Measurements from ENCODE around the gene SNX22.
"Not testable (repeated sequence)": the region's sequence is repeated elsewhere in the genome, so short reads cannot be mapped to it uniquely, and the experiment has no call there.

Gene SNX22

GRCh38 chr15:64151727-64152506 is at the start of gene SNX22:
SNX22 (plus strand) TSS chr15:64151731; CDS start chr15:64151776, 45 bp downstream.
- FAIRE-seq (no peak), DNase-seq (ENCODE audit: insufficient read length, low spot score) (no peak)
- TF ChIP-seq CTCF (IDR thresholded peaks at IDR 0.05; ENCODE audit: insufficient read depth, missing control alignments), result no peak

GRCh38 chr15:64102497-64102896 is 49.0 kb upstream of the SNX22 start:
- FAIRE-seq, result no peak
- DNase-seq (ENCODE audit: insufficient read length, low spot score), result no peak
- TF ChIP-seq CTCF (IDR thresholded peaks at IDR 0.05; ENCODE audit: insufficient read depth, missing control alignments), result no peak

- TF ChIP-seq CTCF (IDR thresholded peaks at IDR 0.05; ENCODE audit: insufficient read depth, missing control alignments), result no peak
- DNase-seq (ENCODE audit: insufficient read length, low spot score) (no peak), FAIRE-seq (no peak)
Measured at GRCh38 chr15:64105113-64105704, 46.3 kb upstream of the SNX22 start.

- DNase-seq (ENCODE audit: insufficient read length, low spot score), result no peak
- no peak for TF ChIP-seq CTCF (IDR thresholded peaks at IDR 0.05; ENCODE audit: insufficient read depth, missing control alignments)
- FAIRE-seq, result no peak
Measured at GRCh38 chr15:64107337-64107736, 44.2 kb upstream of the SNX22 start.

GRCh38 chr15:64110108-64110701 is 41.3 kb upstream of the SNX22 start:
- FAIRE-seq; DNase-seq (ENCODE audit: insufficient read length, low spot score): not testable (repeated sequence)

GRCh38 chr15:64110950-64111678 is 40.4 kb upstream of the SNX22 start:
- FAIRE-seq, result no peak
- no peak for TF ChIP-seq CTCF (IDR thresholded peaks at IDR 0.05; ENCODE audit: insufficient read depth, missing control alignments)

GRCh38 chr15:64111679-64112050 is 39.9 kb upstream of the SNX22 start:
- TF ChIP-seq CTCF (IDR thresholded peaks at IDR 0.05; ENCODE audit: insufficient read depth, missing control alignments), result no peak
- DNase-seq (ENCODE audit: insufficient read length, low spot score), result no peak
- no peak for FAIRE-seq

More at GRCh38 chr15:64110950-64111678, 40.4 kb upstream of the SNX22 start:
- DNase-seq (ENCODE audit: insufficient read length, low spot score), result no peak
